Left lung (tissue), 14 donors: ENCODE data around the gene HKDC1. TPM values are rescaled to one million over a fixed set of nuclear protein-coding genes. Genes with fewer than 3 reads are reported as not detected.
"Not testable (repeated sequence)": the region's sequence is repeated elsewhere in the genome, so short reads cannot be mapped to it uniquely, and the experiment has no call there.

Source experiments
- ATAC-seq: fragments of 200-7000 bp; cut with Tn5 transposase; one replicate; pipeline ENCODE4 v1.9.1; 2020; ENCODE audit warnings: moderate library complexity
- DNase-seq, 4 donors: peaks; one replicate each; pipeline ENCODE4 v3.0.0-alpha.2; 2013 to 2020
- H3K27ac ChIP-seq, 2 donors: fragments of 200-600 bp; sonication (generic) in 1 of 2; one replicate each; pipeline versions ENCODE4 v1.5.0 to v1.8.0; 2020 to 2021
- H3K27me3 ChIP-seq, 2 donors: fragments of 200-600 bp; sonication (generic) in 1 of 2; one replicate each; pipeline versions ENCODE4 v1.5.0 to v1.8.0; 2020 to 2021
- H3K36me3 ChIP-seq, 2 donors: fragments of 200-600 bp; sonication (generic) in 1 of 2; one replicate each; pipeline versions ENCODE4 v1.5.0 to v1.8.0; 2020 to 2021
- H3K4me1 ChIP-seq, 2 donors: fragments of 200-600 bp; one replicate each; pipeline ENCODE4 v1.8.0; 2021
- H3K4me3 ChIP-seq, 2 donors: fragments of 200-600 bp; sonication (generic) in 1 of 2; one replicate each; pipeline versions ENCODE4 v1.5.0 to v1.8.0; 2020 to 2021; ENCODE audit warnings: mild to moderate bottlenecking in 1 of 2
- H3K9me3 ChIP-seq, 2 donors: fragments of 200-600 bp; sonication (generic) in 1 of 2; one replicate each; pipeline versions ENCODE4 v1.5.0 to v1.8.0; 2020 to 2021
- intact Hi-C, 2 donors: fragments of 100-400 bp; cut with DNase I; formaldehyde crosslinking; loops; one replicate each; pipeline versions ENCODE4 v1.11.2 to v1.14.2; 2022
- long read RNA-seq, 12 donors: library from polyadenylated mRNA in 2 of 12; unstranded in 2 of 12; transcript quantifications; one replicate each; pipeline ENCODE4 v2.0.0 and lab custom pipeline, GENCODE V29; 2019 to 2026
- polyA plus RNA-seq, 6 donors: library from polyadenylated mRNA; unstranded; fragments of 120-200 nt; gene quantifications; one replicate each; pipeline ENCODE4 v1.2.1, GENCODE V29; 2013; ENCODE audit not compliant: insufficient read length in 6 of 6
- total RNA-seq, 2 donors: library from RNA; stranded (reverse); fragmentation: NEBNext Ultra II Directional; extraction: Animal tissue kit (Norgen Biotek cat#: 25700); gene quantifications; one replicate each; pipeline ENCODE4 v1.2.1, GENCODE V29; 2021
- TF ChIP-seq, protein P1 (sequence below), 2 donors: fragments of 200-600 bp; sonication (generic) in 1 of 2; IDR thresholded peaks; one replicate each; pipeline versions ENCODE4 v1.5.0 to v1.8.0; 2021; ENCODE audit warnings: antibody characterized with exemption in 2 of 2
- donor health status: DM: no; HTN: yes; CAD: no.
- donor health status: DM: no; HTN: no; CAD: no.

HKDC1 gene, protein sequence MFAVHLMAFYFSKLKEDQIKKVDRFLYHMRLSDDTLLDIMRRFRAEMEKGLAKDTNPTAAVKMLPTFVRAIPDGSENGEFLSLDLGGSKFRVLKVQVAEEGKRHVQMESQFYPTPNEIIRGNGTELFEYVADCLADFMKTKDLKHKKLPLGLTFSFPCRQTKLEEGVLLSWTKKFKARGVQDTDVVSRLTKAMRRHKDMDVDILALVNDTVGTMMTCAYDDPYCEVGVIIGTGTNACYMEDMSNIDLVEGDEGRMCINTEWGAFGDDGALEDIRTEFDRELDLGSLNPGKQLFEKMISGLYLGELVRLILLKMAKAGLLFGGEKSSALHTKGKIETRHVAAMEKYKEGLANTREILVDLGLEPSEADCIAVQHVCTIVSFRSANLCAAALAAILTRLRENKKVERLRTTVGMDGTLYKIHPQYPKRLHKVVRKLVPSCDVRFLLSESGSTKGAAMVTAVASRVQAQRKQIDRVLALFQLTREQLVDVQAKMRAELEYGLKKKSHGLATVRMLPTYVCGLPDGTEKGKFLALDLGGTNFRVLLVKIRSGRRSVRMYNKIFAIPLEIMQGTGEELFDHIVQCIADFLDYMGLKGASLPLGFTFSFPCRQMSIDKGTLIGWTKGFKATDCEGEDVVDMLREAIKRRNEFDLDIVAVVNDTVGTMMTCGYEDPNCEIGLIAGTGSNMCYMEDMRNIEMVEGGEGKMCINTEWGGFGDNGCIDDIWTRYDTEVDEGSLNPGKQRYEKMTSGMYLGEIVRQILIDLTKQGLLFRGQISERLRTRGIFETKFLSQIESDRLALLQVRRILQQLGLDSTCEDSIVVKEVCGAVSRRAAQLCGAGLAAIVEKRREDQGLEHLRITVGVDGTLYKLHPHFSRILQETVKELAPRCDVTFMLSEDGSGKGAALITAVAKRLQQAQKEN
- total RNA-seq, result 1 to 10 TPM; 4.5 to 9.7 TPM
- polyA plus RNA-seq, result 1 to 10 TPM in 5 of 6 donors, under 1 TPM in 1; 0.71 to 6.0 (median 3.7) TPM
- long read RNA-seq, donor 1, result 0 reads
- long read RNA-seq, donor 2, partial matches to known transcripts, result 5 of 6 reads
- long read RNA-seq, donor 2, other reads (novel, unspliced or antisense), result 0 of 6 reads
- long read RNA-seq, donor 3, result 0 reads
- long read RNA-seq, donor 4, partial matches to known transcripts, result 1 of 1 reads
- long read RNA-seq, donor 4, other reads (novel, unspliced or antisense), result 0 of 1 reads
- long read RNA-seq, donor 5, partial matches to known transcripts, result 5 of 5 reads
- long read RNA-seq, donor 5, other reads (novel, unspliced or antisense), result 0 of 5 reads
- long read RNA-seq, donor 6, result 0 reads
- long read RNA-seq, donor 7, result 0 reads
- long read RNA-seq, donor 8, result 0 reads
- long read RNA-seq, donor 9, result 0 reads
- long read RNA-seq, donor 10, partial matches to known transcripts, result 0 of 1 reads
- long read RNA-seq, donor 10, other reads (novel, unspliced or antisense), result 0 of 1 reads
- long read RNA-seq, donor 11, result 0 reads
- long read RNA-seq, donor 12, result 0 reads

DNA sequence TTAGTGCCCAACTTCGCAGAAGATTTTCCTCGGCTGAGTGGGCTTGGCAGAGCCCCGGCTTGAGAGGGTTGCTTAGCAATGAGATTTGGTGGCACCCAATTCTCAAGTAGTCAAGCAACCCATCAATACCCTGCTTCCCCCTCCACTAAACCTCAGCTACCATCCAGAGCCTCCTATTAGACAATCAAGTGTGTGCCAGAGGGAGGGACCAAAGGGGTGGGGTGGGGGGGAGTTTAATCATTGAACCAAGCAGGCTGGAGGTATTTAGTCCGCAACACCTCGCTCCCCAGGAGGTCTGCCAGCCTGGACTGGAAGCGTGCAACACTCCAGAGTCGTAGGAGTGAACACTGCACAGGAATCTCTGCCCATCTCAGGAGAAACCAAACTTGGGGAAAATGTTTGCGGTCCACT lies at the start of gene HKDC1:
Gene HKDC1, plus strand, starts transcription at position 292 of the 411 bp plus-strand sequence. Its CDS starts 104 bp downstream, at position 396.
- peak within 1 kb of the TSS in 1 of 2 donors; percentile 10 for H3K4me3 ChIP-seq
- no peak for DNase-seq
- H3K9me3 ChIP-seq, result no peaks in the 10 kb centered on the region
- TF ChIP-seq, protein P1, sequence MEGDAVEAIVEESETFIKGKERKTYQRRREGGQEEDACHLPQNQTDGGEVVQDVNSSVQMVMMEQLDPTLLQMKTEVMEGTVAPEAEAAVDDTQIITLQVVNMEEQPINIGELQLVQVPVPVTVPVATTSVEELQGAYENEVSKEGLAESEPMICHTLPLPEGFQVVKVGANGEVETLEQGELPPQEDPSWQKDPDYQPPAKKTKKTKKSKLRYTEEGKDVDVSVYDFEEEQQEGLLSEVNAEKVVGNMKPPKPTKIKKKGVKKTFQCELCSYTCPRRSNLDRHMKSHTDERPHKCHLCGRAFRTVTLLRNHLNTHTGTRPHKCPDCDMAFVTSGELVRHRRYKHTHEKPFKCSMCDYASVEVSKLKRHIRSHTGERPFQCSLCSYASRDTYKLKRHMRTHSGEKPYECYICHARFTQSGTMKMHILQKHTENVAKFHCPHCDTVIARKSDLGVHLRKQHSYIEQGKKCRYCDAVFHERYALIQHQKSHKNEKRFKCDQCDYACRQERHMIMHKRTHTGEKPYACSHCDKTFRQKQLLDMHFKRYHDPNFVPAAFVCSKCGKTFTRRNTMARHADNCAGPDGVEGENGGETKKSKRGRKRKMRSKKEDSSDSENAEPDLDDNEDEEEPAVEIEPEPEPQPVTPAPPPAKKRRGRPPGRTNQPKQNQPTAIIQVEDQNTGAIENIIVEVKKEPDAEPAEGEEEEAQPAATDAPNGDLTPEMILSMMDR (IDR thresholded peaks at IDR 0.05), result no peak
- no peaks in the 10 kb centered on the region for H3K27me3 ChIP-seq
- H3K4me1 ChIP-seq, result peaks cover 0 to 31% of the 10 kb centered on the region in 2 donors
- intact Hi-C loops, result no loop called here
- H3K36me3 ChIP-seq, result no peaks in the 10 kb centered on the region
- ATAC-seq, result peak; percentile 38
- H3K27ac ChIP-seq, result peak within 1 kb of the TSS; percentile 30 to 35

DNA sequence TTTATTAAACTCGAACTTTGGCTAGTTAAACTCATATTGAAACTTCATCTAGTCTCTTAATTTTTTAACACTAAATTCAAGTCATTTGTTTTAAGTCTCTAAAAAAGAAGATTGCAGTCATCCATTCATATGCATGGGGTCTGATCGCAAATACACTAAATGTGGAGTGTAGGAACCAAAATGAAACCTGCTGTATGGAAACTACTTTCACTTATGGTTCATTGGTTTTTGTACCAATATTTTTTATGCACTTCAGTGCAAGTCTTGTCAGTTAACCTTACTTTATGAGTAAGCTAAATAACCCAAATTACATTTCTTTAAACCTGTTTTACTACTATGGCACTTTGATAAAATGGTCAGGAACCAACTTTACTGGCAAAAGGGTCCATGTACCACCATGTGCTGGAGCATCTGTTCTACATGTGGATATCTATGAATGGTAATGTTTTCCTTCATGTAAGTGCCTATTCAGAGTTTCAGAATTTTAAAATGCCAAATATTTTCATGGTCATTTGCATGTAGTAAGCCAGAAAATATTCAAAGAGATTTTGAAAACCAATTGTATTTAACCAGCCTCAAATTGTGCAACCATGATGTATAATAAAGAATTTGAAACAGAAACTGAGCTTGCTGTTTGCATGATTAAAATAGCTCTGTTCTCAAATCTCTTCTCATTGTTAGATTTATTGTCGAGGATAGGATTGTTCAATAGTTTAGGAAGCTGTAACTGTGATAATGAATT lies 47.7 kb upstream of the HKDC1 start:
- no peak overlapping the region for H3K27ac ChIP-seq
- ATAC-seq (no peak), DNase-seq (no peak)
- H3K36me3 ChIP-seq, result peaks cover 0 to 66% of the 10 kb centered on the region in 2 donors
- H3K27me3 ChIP-seq, result no peaks in the 10 kb centered on the region
- H3K4me3 ChIP-seq, result no peak overlapping the region
- H3K4me1 ChIP-seq, result no peaks in the 10 kb centered on the region
- TF ChIP-seq, protein P1 (IDR thresholded peaks at IDR 0.05), result no peak
- H3K9me3 ChIP-seq, result no peaks in the 10 kb centered on the region
- intact Hi-C loops, result no loop called here

DNA sequence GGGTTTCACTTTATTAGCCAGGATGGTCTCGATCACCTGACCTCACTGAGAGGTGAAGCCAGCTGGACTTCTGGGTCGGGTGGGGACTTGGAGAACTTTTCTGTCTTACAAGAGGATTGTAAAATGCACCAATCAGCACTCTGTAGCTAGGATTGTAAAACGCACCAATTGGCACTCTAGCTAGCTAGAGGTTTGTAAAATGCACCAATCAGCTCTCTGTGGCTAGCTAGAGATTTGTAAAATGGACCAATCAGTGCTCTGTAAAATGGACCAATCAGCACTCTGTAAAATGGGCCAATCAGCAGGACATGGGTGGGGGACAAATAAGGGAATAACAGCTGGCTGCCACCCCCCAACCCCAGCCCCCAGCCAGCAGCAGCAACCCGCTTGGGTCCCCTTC lies 44.8 kb upstream of the HKDC1 start:
- H3K4me1 ChIP-seq, H3K27me3 ChIP-seq, H3K4me3 ChIP-seq, H3K9me3 ChIP-seq, ATAC-seq, H3K27ac ChIP-seq, DNase-seq, intact Hi-C loops: not testable (repeated sequence)
- H3K36me3 ChIP-seq, result peaks cover 0 to 37% of the 10 kb centered on the region in 2 donors

DNA sequence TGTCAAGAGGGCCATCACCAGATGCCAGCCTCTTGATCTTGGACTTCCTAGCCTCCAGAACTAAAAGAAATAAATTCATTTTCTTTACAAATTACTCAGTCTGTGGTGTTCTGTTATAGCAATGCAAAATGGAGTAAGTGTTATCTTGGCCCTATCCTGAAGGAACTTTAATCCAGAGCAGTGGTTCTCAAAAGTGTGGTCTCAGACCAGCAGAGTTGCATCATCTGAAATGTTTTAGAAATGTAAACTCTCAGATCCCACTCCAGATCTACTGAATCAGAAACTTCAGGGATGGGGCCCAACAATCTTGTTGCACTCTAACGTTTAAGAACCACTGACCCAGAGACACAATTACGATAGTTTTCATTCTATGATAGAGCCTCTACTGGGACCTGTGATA lies 43.3 kb upstream of the HKDC1 start:
- Histone ChIP-seq H3K36me3 (peaks cover 0 to 22% of the 10 kb centered on the region in 2 donors), H3K27me3 (no peaks in the 10 kb centered on the region), H3K27ac (no peak overlapping the region), H3K4me1 (peaks cover 9 to 20% of the 10 kb centered on the region in 2 donors), H3K9me3 (no peaks in the 10 kb centered on the region), H3K4me3 (no peak overlapping the region)
- TF ChIP-seq, protein P1 (IDR thresholded peaks at IDR 0.05), result no peak
- no peak for DNase-seq
- intact Hi-C loops, result no loop called here
- no peak for ATAC-seq
